GM19463 (cell line): Measurements from ENCODE around the gene PCDHB12.
"Not testable (repeated sequence)": the region's sequence is repeated elsewhere in the genome, so short reads cannot be mapped to it uniquely, and the experiment has no call there.

ENCODE experiments used
- ATAC-seq: cut with Tn5 transposase; IDR thresholded peaks from one replicate; pipeline ENCODE4 v1.9.1; 2021; ENCODE audit warnings: mild to moderate bottlenecking, moderate library complexity; ENCODE audit not compliant: unreplicated experiment

The PCDHB12 gene

DNA sequence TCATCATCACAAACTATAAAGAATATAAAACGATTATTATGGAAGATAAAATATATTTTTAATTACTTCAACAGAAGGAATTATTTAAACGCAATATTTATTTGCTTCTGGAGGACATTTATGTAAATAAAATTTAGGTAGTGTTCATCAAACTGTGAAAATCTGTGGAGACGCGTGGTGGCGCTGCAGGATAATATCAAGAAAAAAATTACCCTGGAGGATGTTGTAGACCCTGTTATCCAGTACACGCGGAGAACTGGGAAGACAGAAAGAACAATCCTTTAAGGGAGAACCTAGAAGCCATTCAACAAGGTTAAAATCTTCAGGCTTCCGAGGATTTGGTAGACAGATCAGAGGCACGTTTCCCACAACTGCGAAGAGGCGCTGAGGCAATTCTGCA, at the start of gene PCDHB12:
TSS of gene PCDHB12 (plus strand) at position 242 of the 400 bp plus-strand sequence. CDS start 189 bp downstream, outside the sequence.
- no peak for ATAC-seq

DNA sequence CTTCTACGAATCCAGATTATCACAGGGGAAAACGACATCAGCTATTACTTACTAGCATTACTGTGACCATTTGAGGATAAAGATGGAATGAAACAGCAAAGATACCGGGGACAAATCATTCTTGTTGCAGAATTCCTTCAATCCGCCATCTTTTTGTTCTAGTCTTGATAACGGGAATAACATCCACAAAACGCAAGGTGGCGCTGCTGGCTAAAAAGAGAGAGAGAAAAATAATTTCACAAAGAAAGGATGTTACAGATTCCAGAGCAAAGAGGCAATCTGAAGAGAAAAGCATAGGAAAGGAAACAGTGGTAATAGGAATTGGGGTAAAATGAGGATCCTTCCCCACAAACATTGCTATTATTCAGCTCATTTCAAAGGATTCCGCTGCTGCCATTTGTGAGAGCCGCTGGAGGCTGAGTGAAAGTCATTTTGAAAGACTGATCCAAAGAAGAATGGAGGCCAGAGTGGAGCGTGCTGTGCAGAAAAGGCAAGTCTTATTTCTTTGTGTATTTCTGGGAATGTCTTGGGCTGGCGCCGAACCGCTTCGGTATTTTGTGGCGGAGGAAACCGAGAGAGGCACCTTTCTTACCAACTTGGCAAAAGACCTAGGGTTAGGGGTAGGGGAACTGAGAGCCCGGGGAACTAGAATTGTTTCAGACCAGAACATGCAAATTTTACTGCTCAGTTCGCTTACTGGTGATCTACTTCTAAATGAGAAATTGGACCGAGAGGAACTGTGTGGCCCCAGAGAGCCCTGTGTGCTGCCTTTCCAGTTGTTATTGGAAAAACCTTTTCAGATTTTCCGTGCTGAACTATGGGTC, 35.9 kb upstream of the PCDHB12 start, which contains the start of gene PCDHB7:
TSS of gene PCDHB7 (plus strand) at position 264 of the 824 bp plus-strand sequence. CDS start at position 456, 192 bp downstream.
- no peak for ATAC-seq

- ATAC-seq, result not testable (repeated sequence)
These were observed 34.0 kb upstream of the PCDHB12 start for GRCh38 chr5:141174291-141175104.

GRCh38 chr5:141175933-141176332, 32.6 kb upstream of the PCDHB12 start:
- no peak for ATAC-seq

- ATAC-seq, result not testable (repeated sequence)
These were observed 30.8 kb upstream of the PCDHB12 start, which contains the start of gene PCDHB8 for GRCh38 chr5:141177577-141178191. Gene PCDHB8, plus strand, starts transcription at chr5:141177790. Its CDS starts 245 bp downstream, at chr5:141178035.

GRCh38 chr5:141179371-141179770, 29.1 kb upstream of the PCDHB12 start:
- not testable (repeated sequence) for ATAC-seq

- not testable (repeated sequence) for ATAC-seq
These were observed 28.6 kb upstream of the PCDHB12 start for GRCh38 chr5:141179876-141180275.

DNA sequence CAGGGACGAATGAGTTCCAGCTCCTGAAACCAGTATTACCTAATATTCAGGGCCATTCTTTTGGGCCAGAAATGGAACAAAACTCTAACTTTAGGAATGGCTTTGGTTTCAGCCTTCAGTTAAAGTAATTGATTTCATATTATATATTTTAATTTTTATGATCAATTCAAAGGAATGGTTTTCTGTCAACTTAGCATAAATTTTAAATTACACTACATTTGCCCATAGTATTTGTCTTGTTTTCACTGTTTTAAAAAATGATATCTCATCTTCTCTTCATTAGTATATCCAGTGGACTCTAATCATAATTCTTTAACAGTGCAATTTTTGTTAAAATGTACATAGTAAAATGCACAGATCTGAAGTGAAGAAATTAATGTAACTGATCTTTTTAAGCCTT, 28.2 kb upstream of the PCDHB12 start:
- ATAC-seq, result no peak

DNA sequence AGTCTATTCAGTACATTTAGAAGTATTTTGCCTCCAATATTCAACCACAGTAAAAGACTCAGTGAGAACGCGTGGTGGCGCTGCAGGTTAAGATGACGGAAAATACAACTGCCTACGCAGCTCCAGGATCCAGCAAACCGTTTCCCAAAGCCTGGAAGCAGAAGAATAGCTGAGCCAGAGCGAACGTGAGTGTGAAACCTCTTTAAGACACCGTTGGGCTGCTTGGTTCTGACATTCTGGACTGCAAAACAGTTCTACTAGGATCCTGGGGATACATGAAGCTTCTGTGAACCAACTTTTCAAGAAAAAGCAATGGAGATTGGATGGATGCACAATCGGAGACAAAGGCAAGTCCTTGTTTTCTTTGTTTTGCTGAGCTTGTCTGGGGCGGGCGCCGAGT, 26.3 kb upstream of the PCDHB12 start, which contains the start of gene PCDHB16:
TSS of gene PCDHB16 (plus strand) at position 140 of the 400 bp plus-strand sequence. CDS start at position 313, 173 bp downstream.
- no peak for ATAC-seq

GRCh38 chr5:141184117-141184855, 24.2 kb upstream of the PCDHB12 start:
- ATAC-seq, result not testable (repeated sequence)

DNA sequence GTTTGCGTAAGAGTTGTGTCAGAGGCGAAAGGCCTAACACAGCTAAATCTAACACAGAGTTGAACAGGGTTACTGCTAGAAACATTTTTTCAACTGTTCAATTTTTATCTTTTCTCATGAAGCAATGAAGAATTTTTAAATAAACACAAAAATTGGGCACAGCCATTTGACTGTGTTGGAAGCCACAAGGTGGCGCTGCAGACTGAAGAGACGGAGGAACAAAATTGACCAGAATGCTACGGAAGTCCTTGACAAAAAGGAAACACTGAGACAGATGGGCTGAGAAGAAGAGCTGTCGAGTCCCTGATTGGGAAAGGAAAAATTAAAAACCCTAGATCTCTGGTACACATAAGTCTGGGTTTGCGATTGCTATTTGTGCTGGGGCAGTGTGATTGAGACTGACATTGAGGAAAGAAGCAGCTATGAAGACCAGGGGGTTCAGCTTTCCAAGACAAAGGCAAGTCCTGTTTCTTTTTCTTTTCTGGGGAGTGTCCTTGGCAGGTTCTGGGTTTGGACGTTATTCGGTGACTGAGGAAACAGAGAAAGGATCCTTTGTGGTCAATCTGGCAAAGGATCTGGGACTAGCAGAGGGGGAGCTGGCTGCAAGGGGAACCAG, 21.5 kb upstream of the PCDHB12 start, which contains the start of gene PCDHB9:
TSS of gene PCDHB9 (plus strand) at position 265 of the 616 bp plus-strand sequence. CDS start at position 423, 158 bp downstream.
- ATAC-seq, result no peak

- not testable (repeated sequence) for ATAC-seq
These were observed 19.8 kb upstream of the PCDHB12 start for GRCh38 chr5:141188682-141189081.

DNA sequence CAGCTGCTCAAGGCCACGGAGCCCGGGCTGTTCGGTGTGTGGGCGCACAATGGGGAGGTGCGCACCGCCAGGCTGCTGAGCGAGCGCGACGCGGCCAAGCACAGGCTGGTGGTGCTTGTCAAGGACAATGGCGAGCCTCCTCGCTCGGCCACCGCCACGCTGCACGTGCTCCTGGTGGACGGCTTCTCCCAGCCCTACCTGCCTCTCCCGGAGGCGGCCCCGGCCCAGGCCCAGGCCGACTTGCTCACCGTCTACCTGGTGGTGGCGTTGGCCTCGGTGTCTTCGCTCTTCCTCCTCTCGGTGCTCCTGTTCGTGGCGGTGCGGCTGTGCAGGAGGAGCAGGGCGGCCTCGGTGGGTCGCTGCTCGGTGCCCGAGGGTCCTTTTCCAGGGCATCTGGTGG, 19.4 kb upstream of the PCDHB12 start:
- ATAC-seq, result not testable (repeated sequence)

DNA sequence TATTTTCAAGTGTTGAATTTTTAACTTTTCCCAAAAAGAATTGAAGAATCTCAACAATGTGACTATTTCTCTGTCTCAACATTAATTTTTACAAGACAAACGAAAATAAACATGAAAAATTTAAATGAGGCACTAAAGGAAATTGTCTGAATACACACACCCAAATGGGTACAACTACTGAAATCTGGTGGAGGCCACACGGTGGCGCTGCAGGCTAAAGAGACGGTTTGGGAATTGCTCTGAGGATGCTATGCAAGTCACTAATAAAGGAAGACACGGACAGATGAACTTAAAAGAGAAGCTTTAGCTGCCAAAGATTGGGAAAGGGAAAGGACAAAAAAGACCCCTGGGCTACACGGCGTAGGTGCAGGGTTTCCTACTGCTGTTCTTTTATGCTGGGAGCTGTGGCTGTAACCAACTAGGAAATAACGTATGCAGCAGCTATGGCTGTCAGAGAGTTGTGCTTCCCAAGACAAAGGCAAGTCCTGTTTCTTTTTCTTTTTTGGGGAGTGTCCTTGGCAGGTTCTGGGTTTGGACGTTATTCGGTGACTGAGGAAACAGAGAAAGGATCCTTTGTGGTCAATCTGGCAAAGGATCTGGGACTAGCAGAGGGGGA, 16.3 kb upstream of the PCDHB12 start, which contains the start of gene PCDHB10:
TSS of gene PCDHB10 (plus strand) at position 244 of the 616 bp plus-strand sequence. CDS start at position 444, 200 bp downstream.
- ATAC-seq, result no peak

DNA sequence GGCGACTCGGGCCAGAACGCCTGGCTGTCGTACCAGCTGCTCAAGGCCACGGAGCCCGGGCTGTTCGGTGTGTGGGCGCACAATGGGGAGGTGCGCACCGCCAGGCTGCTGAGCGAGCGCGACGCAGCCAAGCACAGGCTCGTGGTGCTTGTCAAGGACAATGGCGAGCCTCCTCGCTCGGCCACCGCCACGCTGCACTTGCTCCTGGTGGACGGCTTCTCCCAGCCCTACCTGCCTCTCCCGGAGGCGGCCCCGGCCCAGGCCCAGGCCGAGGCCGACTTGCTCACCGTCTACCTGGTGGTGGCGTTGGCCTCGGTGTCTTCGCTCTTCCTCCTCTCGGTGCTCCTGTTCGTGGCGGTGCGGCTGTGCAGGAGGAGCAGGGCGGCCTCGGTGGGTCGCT, 14.2 kb upstream of the PCDHB12 start:
- ATAC-seq, result not testable (repeated sequence)

DNA sequence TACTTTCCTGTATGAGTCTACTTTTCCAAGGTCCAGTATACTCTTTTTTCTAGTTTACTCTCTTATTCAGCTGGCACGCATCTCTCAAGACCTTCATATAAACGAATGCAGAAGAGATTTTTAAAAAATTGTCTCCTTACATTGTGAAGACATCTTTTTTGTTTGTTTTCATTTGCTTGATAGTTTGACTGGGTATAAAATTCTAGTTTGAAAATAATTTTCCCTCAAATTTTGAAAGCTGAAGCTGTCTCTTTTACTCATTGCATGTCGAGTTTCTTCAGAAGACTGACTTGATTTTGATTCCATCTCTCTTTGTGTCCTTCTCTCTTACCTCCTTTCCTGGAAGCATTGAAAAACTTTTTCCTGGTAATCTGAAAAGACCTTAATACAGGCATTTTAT, 12.2 kb upstream of the PCDHB12 start:
- no peak for ATAC-seq

DNA sequence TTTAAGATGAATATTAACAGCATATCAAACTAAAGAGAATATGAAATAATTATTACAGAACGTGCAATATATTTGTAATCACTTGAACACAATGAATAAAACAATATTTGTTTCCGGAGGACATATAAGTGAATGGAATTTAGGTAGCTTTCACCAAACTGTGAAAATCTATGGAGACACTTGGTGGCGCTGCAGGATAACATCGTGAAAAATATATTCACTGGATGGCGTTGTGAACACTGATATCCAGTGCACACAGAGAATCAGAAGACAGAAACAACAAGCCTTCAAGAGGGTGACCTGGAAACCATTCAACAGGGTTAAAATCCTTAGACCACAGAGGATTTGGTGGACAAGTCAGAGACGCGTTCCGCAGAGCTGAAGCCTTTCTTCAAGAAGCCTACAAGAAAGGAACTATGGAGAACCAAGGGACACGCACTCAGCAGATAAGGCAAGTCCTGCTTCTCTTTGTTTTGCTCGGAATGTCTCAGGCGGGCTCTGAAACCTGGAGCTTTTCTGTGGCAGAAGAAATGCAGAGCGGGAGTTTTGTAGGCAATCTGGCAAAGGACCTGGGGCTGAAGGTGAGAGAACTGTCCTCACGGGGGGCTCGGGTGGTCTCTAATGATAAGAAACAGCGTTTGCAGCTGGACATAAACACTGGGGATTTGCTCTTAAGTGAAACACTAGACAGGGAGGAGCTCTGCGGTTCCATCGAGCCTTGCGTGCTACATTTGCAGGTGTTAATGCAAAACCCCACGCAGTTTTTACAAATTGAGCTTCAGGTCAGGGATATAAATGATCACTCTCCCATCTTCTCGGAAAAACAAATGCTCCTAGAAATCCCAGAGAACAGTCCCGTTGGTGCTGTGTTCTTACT, 8.9 kb upstream of the PCDHB12 start, which contains the start of gene PCDHB11:
TSS of gene PCDHB11 (plus strand) at position 269 of the 877 bp plus-strand sequence. CDS start at position 417, 148 bp downstream.
- no peak for ATAC-seq

DNA sequence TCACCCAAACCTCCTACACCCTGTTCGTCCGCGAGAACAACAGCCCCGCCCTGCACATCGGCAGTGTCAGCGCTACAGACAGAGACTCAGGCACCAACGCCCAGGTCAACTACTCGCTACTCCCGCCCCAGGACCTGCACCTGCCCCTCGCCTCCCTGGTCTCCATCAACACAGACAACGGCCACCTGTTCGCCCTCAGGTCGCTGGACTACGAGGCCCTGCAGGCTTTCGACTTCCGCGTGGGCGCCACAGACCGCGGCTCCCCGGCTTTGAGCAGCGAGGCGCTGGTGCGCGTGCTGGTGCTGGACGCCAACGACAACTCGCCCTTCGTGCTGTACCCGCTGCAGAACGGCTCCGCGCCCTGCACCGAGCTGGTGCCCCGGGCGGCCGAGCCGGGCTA, 7.4 kb upstream of the PCDHB12 start:
- ATAC-seq, result not testable (repeated sequence)
